Mammary epithelial cell (primary cell): ENCODE measurements around the gene CPAMD8.

Source experiments
- CTCF ChIP-seq, 2 donors: IDR thresholded peaks in 1 of 2; conservative IDR thresholded peaks in 1 of 2; 2 replicates each; pipeline ENCODE4 v1.5.1; 2011 to 2012; ENCODE audit warnings: inconsistent platforms in 2 of 2, low read length in 2 of 2, mild to moderate bottlenecking in 2 of 2, control low read depth in 1 of 2, low read depth in 1 of 2; ENCODE audit not compliant: insufficient read depth in 1 of 2; ENCODE audit errors: extremely low read depth in 1 of 2
- EZH2 ChIP-seq: IDR thresholded peaks from 2 replicates; pipeline ENCODE4 v1.6.1; 2012; ENCODE audit warnings: low read length, inconsistent platforms, borderline replicate concordance

- TF ChIP-seq CTCF (conservative IDR thresholded peaks at IDR 0.05 in 1 of 2, IDR thresholded peaks at IDR 0.05 in 1 of 2; ENCODE audit: extremely low read depth in 1 of 2, insufficient read depth in 1 of 2, low read depth in 1 of 2, low read length in 2 of 2) (no peak), EZH2 (no peak)
Measured at GRCh38 chr19:17020385-17020784, 6.2 kb downstream of the CPAMD8 start.
